HG02870 (cell line): ENCODE data around the gene ETV1.

Experiments used
- ATAC-seq: cut with Tn5 transposase; IDR thresholded peaks from one replicate; pipeline ENCODE4 v1.9.1; 2021; ENCODE audit warnings: mild to moderate bottlenecking, moderate library complexity; ENCODE audit not compliant: unreplicated experiment

The ETV1 gene

GRCh38 chr7:13988065-13988464, 1.4 kb downstream of the ETV1 start:
- ATAC-seq: no peak

- no peak for ATAC-seq
Observed at GRCh38 chr7:13987395-13987794, 2.1 kb downstream of the ETV1 start.

DNA sequence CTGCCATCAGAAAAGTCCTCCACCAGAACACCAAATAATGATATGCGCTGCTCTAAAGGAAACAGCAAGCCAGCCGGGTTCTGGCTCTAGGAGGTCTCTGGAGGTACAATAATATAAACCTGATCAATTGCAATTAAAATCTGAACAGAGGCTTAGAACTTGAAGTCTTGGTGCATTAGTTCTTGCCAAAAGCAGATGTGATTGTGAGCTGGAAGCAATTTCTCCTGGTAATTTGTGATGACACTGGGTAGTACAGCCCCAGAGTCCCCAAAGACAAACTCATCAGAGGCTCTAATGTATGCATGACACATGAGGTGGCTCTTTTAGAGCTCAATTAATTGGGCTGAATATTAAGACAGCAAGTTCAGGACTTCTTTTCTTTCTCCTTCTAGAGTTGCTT, 3.3 kb downstream of the ETV1 start:
- ATAC-seq: no peak

GRCh38 chr7:13984831-13985685, 4.4 kb downstream of the ETV1 start:
- ATAC-seq: no peak

DNA sequence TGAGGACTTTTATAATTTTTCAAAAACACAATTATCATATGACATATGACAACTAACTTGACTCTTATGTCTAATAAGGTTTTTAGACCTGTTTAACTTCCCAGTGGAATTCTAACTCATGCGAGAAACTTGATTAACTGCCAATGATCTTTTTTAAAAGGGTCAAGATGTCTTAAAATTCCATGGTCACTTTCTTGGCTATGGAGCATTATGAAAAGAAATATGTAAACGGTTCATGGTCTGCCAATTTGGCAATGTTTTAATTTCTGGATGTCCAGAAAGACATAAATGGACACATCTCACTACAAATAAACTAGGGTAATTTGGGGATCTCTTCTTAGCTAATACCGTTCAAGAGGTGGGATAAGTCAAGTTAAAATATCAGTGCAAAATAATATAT, 5.4 kb downstream of the ETV1 start:
- no peak for ATAC-seq

- ATAC-seq: no peak
Observed at GRCh38 chr7:13982940-13983677, 6.4 kb downstream of the ETV1 start.

DNA sequence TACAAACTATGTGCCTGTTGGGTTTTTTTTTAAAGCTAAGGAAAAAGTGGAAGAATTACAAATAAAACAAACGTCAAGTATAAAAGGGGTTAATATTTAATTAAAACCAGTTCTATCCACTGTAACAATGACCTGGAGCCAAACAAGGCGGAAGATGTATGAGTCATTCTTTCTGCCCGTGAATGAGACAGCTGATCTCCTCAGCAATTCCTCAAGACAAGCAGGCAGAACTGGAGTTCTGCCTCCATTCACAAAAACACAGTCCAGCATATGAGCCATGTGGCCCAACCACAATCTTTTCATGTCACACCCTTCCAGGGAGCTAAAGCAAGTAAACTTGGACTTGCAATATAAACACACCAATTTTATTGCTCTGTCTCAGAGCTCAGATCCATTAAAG, 8.4 kb downstream of the ETV1 start:
- no peak for ATAC-seq

GRCh38 chr7:13980474-13980873, 9.0 kb downstream of the ETV1 start:
- no peak for ATAC-seq

GRCh38 chr7:13979671-13980435, 9.6 kb downstream of the ETV1 start:
- ATAC-seq: no peak

GRCh38 chr7:13976594-13976993, 12.9 kb downstream of the ETV1 start:
- no peak for ATAC-seq

GRCh38 chr7:13965077-13965476, 24.4 kb downstream of the ETV1 start:
- ATAC-seq: no peak

DNA sequence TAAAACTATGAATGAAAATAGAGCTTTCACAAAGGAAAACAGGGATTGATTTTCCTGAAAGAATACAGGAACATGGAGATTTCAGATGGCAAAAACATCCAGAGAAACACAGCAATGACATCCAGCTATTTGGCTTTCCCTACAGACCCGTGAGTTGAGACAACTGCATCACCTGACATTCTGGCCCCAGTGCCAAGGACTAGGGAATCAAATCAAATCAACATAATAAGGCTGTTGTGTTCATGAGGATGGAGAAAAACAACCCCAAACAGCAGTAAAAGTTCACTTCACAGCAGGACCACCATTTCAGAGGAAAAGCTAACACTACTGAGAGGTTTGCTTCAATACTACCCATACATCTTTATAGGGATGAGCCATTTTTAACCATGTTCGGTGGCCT, 25.5 kb downstream of the ETV1 start:
- ATAC-seq: no peak

GRCh38 chr7:13955494-13955893, 34.0 kb downstream of the ETV1 start:
- no peak for ATAC-seq

DNA sequence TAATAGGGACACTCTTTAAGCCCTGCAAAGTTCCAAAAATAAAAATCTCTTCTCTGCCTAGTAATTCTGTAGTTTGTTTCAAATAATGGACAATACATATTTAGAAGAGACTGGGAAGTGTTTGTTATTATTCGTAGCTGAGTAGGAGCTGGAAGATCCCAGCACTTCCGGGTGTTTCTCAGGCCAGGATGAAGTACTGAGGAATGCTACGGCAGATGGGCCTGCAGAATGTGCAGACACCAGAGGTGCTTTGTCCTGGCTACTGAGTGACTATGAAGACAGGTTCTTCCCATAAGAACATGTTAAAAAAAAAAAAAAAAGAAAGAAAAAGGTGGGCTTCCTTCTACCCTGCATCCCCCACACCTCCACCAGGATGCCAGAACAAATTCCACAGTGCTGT, 36.1 kb downstream of the ETV1 start:
- ATAC-seq: no peak

- ATAC-seq: no peak
Observed at GRCh38 chr7:13952921-13953320, 36.5 kb downstream of the ETV1 start.

DNA sequence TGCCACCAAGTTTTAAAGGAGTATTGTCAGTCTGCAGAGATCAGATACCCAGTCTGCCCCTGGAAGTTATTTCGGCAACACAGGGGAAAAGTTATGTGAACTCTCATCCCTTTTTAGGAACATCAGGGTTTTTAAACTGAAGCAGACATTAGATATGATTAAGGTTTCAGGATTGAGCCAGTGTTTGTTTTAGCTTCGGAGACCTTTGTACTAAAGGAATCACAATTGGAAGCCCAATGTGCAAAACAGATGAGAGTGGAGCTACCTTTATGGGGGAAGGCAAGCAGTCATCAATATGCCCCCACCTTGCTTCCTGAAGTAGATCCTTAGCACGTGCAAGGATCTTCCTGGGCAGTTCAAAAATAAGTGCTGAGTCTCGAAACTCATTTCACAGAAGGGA, 39.5 kb downstream of the ETV1 start:
- ATAC-seq: no peak

- no peak for ATAC-seq
Observed at GRCh38 chr7:13949445-13949844, 40.0 kb downstream of the ETV1 start.

- no peak for ATAC-seq
Observed at GRCh38 chr7:13948019-13948801, 41.3 kb downstream of the ETV1 start.

- no peak for ATAC-seq
Observed at GRCh38 chr7:13947535-13947934, 41.9 kb downstream of the ETV1 start.

GRCh38 chr7:13946181-13946580, 43.3 kb downstream of the ETV1 start:
- ATAC-seq: no peak

- ATAC-seq: no peak
Observed at GRCh38 chr7:13945670-13946069, 43.8 kb downstream of the ETV1 start.
